Spleen (tissue), 7 donors: Measurements from ENCODE around the gene IL1RAPL1.

ENCODE experiments used
- POLR2A ChIP-seq, 3 donors: fragments of 450-650 bp; IDR thresholded peaks; one replicate each; pipeline ENCODE4 v1.5.1; 2017; ENCODE audit warnings: antibody characterized with exemption in 3 of 3, mild to moderate bottlenecking in 1 of 3
- POLR2AphosphoS5 ChIP-seq, 3 donors: sonication (generic); formaldehyde crosslinking; IDR thresholded peaks; one replicate each; pipeline ENCODE4 v1.5.1; 2017; ENCODE audit warnings: antibody characterized with exemption in 3 of 3
- TF ChIP-seq, protein P1 (sequence below), 11 experiments: fragments of 200-600 bp in 7 of 11; fragments of 450-650 bp in 4 of 11; sonication (generic) in 4 of 11; IDR thresholded peaks in 8 of 11; conservative IDR thresholded peaks in 3 of 11; 1 replicate in 7 of 11; 2 replicates in 4 of 11; pipeline versions ENCODE4 v1.4.0 to v1.8.0; 2016 to 2021; ENCODE audit warnings: antibody characterized with exemption in 11 of 11, inconsistent platforms in 4 of 11, mild to moderate bottlenecking in 1 of 11
- donor health status: DM: no; HTN: no; CAD: no; lungs with moderate emphysema.
- donor health status: DM: no; HTN: no; CAD: no.
- donor health status: DM: no; HTN: no; CAD: no.

DNA sequence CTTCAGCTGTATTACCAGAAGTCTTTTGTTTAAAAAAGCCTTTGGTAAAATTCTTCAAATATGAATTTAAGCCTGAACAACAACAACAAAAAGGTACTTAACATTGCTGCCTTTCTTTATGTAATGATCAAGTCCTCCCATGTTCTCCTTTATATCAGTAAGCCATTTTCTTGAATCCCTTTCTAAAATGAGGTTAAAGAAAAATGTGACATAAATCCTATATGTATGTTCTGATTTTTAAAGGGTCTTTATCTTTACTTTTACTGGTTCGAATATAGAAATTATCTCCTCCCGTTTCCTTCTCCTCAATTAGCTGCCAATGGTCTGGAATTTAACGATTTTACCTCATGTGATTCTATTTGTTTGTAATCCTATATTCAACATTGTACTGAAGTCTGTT, 522.8 kb downstream of the IL1RAPL1 start:
- TF ChIP-seq, protein P1, sequence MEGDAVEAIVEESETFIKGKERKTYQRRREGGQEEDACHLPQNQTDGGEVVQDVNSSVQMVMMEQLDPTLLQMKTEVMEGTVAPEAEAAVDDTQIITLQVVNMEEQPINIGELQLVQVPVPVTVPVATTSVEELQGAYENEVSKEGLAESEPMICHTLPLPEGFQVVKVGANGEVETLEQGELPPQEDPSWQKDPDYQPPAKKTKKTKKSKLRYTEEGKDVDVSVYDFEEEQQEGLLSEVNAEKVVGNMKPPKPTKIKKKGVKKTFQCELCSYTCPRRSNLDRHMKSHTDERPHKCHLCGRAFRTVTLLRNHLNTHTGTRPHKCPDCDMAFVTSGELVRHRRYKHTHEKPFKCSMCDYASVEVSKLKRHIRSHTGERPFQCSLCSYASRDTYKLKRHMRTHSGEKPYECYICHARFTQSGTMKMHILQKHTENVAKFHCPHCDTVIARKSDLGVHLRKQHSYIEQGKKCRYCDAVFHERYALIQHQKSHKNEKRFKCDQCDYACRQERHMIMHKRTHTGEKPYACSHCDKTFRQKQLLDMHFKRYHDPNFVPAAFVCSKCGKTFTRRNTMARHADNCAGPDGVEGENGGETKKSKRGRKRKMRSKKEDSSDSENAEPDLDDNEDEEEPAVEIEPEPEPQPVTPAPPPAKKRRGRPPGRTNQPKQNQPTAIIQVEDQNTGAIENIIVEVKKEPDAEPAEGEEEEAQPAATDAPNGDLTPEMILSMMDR (IDR thresholded peaks at IDR 0.05 in 8 of 11, conservative IDR thresholded peaks at IDR 0.05 in 3 of 11): no peak
- TF ChIP-seq POLR2A (IDR thresholded peaks at IDR 0.05) (no peak), POLR2AphosphoS5 (IDR thresholded peaks at IDR 0.05) (no peak)
